Neural cell (in vitro differentiated cells): Measurements from ENCODE around the gene AIFM2.

Experiments used
- EP300 ChIP-seq: fragments of 450-650 bp; conservative IDR thresholded peaks from 2 replicates; pipeline ENCODE4 v1.6.1; 2014; ENCODE audit warnings: antibody characterized with exemption, mild to moderate bottlenecking, moderate library complexity; ENCODE audit not compliant: poor library complexity, severe bottlenecking
- EZH2 ChIP-seq: fragments of 200-600, 300-800 bp; shearing (Covaris generic), sonication (generic); IDR thresholded peaks from 2 replicates; pipeline ENCODE4 v1.6.1; 2014; ENCODE audit warnings: antibody characterized with exemption, low read length, borderline replicate concordance, mild to moderate bottlenecking; ENCODE audit not compliant: insufficient read depth, poor library complexity, severe bottlenecking
- POLR2AphosphoS5 ChIP-seq: IDR thresholded peaks from 2 replicates; pipeline ENCODE4 v1.6.1; 2012
- TF ChIP-seq, protein P1 (sequence below): fragments of 450-650 bp; IDR thresholded peaks from 2 replicates; pipeline ENCODE4 v1.5.1; 2014; ENCODE audit warnings: antibody characterized with exemption, mild to moderate bottlenecking, moderate library complexity; ENCODE audit not compliant: poor library complexity, severe bottlenecking

DNA sequence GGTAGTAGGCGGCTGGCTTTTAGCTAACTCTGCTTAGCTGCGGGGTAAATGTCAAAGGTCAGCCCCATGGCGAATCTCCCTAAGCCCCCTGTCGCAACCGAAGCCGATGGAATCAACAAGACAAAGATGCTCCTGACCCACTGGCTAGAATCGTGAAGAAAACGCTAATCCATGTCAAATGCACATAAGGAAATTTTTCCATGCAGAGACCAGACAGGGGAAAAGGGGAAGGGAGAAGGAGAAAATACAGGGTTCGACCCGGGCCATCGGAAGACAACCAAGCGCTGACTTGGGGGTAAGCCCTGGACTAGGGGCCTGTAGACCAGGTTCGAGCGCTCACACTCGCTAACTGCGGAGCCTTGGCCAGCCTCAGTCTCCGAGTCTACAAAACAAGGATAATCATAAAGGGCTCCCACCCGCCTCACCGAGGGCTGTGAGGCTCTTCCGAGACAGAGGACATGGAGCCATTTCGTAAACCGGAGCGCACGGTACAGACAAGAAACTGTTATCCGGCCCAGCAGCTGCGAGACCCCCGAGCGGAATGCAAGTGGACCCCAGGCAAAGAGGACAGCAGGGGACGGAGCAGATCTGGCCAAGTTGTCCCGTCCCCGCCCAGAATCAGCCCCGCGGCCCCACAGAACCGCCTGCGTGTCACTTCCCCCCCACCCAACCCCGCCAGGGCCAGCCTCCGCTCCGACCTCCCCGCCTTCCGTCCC is 37.2 kb upstream of the AIFM2 start:
- TF ChIP-seq POLR2AphosphoS5: no peak
- no peak for TF ChIP-seq EP300
- TF ChIP-seq EZH2: no peak
- TF ChIP-seq, protein P1, sequence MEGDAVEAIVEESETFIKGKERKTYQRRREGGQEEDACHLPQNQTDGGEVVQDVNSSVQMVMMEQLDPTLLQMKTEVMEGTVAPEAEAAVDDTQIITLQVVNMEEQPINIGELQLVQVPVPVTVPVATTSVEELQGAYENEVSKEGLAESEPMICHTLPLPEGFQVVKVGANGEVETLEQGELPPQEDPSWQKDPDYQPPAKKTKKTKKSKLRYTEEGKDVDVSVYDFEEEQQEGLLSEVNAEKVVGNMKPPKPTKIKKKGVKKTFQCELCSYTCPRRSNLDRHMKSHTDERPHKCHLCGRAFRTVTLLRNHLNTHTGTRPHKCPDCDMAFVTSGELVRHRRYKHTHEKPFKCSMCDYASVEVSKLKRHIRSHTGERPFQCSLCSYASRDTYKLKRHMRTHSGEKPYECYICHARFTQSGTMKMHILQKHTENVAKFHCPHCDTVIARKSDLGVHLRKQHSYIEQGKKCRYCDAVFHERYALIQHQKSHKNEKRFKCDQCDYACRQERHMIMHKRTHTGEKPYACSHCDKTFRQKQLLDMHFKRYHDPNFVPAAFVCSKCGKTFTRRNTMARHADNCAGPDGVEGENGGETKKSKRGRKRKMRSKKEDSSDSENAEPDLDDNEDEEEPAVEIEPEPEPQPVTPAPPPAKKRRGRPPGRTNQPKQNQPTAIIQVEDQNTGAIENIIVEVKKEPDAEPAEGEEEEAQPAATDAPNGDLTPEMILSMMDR: no peak
